Measurements from ENCODE around the gene TTC23L. TPM values are rescaled to one million over a fixed set of nuclear protein-coding genes. Genes with fewer than 3 reads are reported as not detected.

Gene TTC23L
- total RNA-seq, 4 donors from 2014 or later = 0.45 to 7.1 (median 0.75) TPM

- intact Hi-C loops (cut with DNase I) = no loop called here
- no peak for DNase-seq
- H3K27me3 ChIP-seq = no peaks in the 10 kb centered on the region
- no peaks in the 10 kb centered on the region for H3K9me3 ChIP-seq
- H3K4me3 ChIP-seq (replicated peaks in 1 of 3) = no peak overlapping the region
- no peak overlapping the region for H3K27ac ChIP-seq
- 83 to 87% methylated on average over 3 of the region's 3 CpGs for WGBS, 2 donors
- H3K36me3 ChIP-seq = no peaks in the 10 kb centered on the region
- H3K4me1 ChIP-seq = no peaks in the 10 kb centered on the region
- TF ChIP-seq POLR2A (IDR thresholded peaks at IDR 0.05) = no peak
- TF ChIP-seq CTCF (IDR thresholded peaks at IDR 0.05) = no peak
Observed at GRCh38 chr5:34866989-34867471, 28.1 kb downstream of the TTC23L start.

GRCh38 chr5:34867660-34868059 lies 28.7 kb downstream of the TTC23L start:
- WGBS, 2 donors = 88 to 95% methylated on average over 3 of the region's 3 CpGs
- H3K27ac ChIP-seq = no peak overlapping the region

GRCh38 chr5:34868791-34869190 lies 29.8 kb downstream of the TTC23L start:
- Histone ChIP-seq H3K4me3 (replicated peaks in 1 of 3) (no peak overlapping the region), H3K9me3 (no peaks in the 10 kb centered on the region), H3K36me3 (no peaks in the 10 kb centered on the region), H3K27ac (no peak overlapping the region), H3K4me1 (no peaks in the 10 kb centered on the region), H3K27me3 (no peaks in the 10 kb centered on the region)
- DNase-seq = no peak
- TF ChIP-seq CTCF (IDR thresholded peaks at IDR 0.05) = no peak
- no peak for TF ChIP-seq POLR2A (IDR thresholded peaks at IDR 0.05)
- 100% methylated on average over 1 of the region's 1 CpG for WGBS, 2 donors
- intact Hi-C loops (cut with DNase I) = no loop called here

More at GRCh38 chr5:34867660-34868059, 28.7 kb downstream of the TTC23L start:
- TF ChIP-seq POLR2A (IDR thresholded peaks at IDR 0.05) (no peak), CTCF (IDR thresholded peaks at IDR 0.05) (no peak)
- H3K4me1 ChIP-seq = no peaks in the 10 kb centered on the region
- no peaks in the 10 kb centered on the region for H3K9me3 ChIP-seq
- no peaks in the 10 kb centered on the region for H3K36me3 ChIP-seq
- no peaks in the 10 kb centered on the region for H3K27me3 ChIP-seq
- intact Hi-C loops (cut with DNase I) = no loop called here
- DNase-seq = no peak
- H3K4me3 ChIP-seq (replicated peaks in 1 of 3) = no peak overlapping the region

DNA sequence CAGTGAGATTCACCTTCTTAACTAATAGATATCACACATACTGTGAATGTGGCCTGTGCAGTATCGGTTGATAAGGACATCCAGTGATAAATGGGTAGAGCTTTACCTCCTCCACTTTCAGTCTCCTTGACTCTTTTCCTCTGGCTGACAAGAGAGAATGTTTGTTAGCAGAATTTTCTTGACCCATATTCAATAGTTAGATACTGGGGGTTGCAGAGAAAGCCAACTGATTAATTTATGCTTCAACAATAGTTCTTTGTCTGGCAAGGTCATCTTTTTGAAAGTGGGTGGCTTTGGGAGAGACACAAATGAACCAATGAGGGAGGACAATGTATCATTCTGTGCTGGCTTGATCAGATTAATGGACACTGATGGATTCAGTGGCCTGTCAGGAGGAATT lies 30.3 kb downstream of the TTC23L start:
- no peak overlapping the region for H3K4me3 ChIP-seq (replicated peaks in 1 of 3)
- H3K27ac ChIP-seq = no peak overlapping the region
- TF ChIP-seq CTCF (IDR thresholded peaks at IDR 0.05) (no peak), POLR2A (IDR thresholded peaks at IDR 0.05) (no peak)
- no peaks in the 10 kb centered on the region for H3K4me1 ChIP-seq
- H3K36me3 ChIP-seq = no peaks in the 10 kb centered on the region
- WGBS, 2 donors = 88 to 98% methylated on average over 1 of the region's 1 CpG
- no peaks in the 10 kb centered on the region for H3K27me3 ChIP-seq
- H3K9me3 ChIP-seq = no peaks in the 10 kb centered on the region
- intact Hi-C loops (cut with DNase I) = no loop called here
- DNase-seq = no peak

DNA sequence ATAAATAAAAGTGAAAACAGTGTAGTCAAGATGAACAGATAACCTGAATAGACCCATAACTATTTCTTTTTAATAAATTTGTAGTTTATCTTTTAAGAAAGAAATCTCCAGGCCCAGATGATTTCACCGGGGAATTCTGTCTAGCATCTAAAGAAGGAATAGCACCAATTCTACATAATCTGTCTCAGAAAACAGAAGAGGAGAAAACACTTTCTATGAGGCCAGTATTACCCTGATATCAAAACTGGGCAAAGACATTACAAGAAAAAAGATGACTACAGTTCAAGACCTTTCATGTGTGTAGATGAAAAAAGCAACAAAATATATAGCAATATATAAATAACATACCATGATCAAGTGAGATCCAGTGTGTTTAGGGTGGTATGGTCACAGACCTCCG lies 31.4 kb downstream of the TTC23L start:
- H3K4me3 ChIP-seq (replicated peaks in 1 of 3) = no peak overlapping the region
- no peaks in the 10 kb centered on the region for H3K9me3 ChIP-seq
- TF ChIP-seq POLR2A (IDR thresholded peaks at IDR 0.05) = no peak
- TF ChIP-seq CTCF (IDR thresholded peaks at IDR 0.05) = no peak
- no peaks in the 10 kb centered on the region for H3K4me1 ChIP-seq
- no peak overlapping the region for H3K27ac ChIP-seq
- no peak for DNase-seq
- intact Hi-C loops (cut with DNase I) = no loop called here
- H3K27me3 ChIP-seq = no peaks in the 10 kb centered on the region
- WGBS, 2 donors = 95% methylated on average over 2 of the region's 2 CpGs
- H3K36me3 ChIP-seq = no peaks in the 10 kb centered on the region

All from thyroid gland (tissue), 4 donors.